RWPE1 (cell line): Measurements from ENCODE around the gene ZNF385B.

Experiments
- CTCF ChIA-PET: fragments of 350-600 bp; sonication (Branson Sonifier 250); formaldehyde crosslinking; extraction: SDS; loops from one replicate; lab custom pipeline; 2021; lab: Yijun Ruan, JAX
- POLR2A ChIA-PET: fragments of 400-600 bp; formaldehyde crosslinking; extraction: SDS; loops from one replicate; lab custom pipeline; 2020; ENCODE audit warnings: antibody characterized with exemption; ENCODE audit not compliant: low non-redundant PET; lab: Yijun Ruan, JAX
- DNase-seq: peaks from one replicate; pipeline ENCODE4 v3.0.0; 2012; ENCODE audit warnings: low spot score
- H3K27ac ChIP-seq: fragments of 450-650 bp; 2 replicates; pipeline ENCODE4 v1.5.1; 2017
- CTCF ChIP-seq: fragments of 450-650 bp; conservative IDR thresholded peaks from 2 replicates; pipeline ENCODE4 v1.5.1; 2017; ENCODE audit warnings: low read depth, mild to moderate bottlenecking

The ZNF385B gene

GRCh38 chr2:179771791-179772190 is 89.6 kb downstream of the ZNF385B start:
- no peak overlapping the region for H3K27ac ChIP-seq
- ChIA-PET CTCF (no interaction called here), POLR2A (no interaction called here)
- no peak for DNase-seq
- TF ChIP-seq CTCF = no peak

GRCh38 chr2:179770029-179770428 is 91.4 kb downstream of the ZNF385B start:
- H3K27ac ChIP-seq = no peak overlapping the region
- ChIA-PET POLR2A (no interaction called here), CTCF (no interaction called here)
- no peak for DNase-seq
- TF ChIP-seq CTCF = no peak

- TF ChIP-seq CTCF = no peak
- H3K27ac ChIP-seq = no peak overlapping the region
- ChIA-PET CTCF (interaction anchor here (0.6 to 0.7 kb wide), 2 partner anchors 631 to 1541 kb away, joined by 3 to 4 read pairs; no protein-coding TSS in a partner anchor), POLR2A (no interaction called here)
- no peak for DNase-seq
Measured at GRCh38 chr2:179769323-179769722, 92.1 kb downstream of the ZNF385B start.

- TF ChIP-seq CTCF = no peak
- CTCF ChIA-PET = interaction anchor here (0.6 to 1.1 kb wide), 3 partner anchors 358 to 1232 kb away, joined by 3 to 4 read pairs (median 3); no protein-coding TSS in a partner anchor
- no peak overlapping the region for H3K27ac ChIP-seq
- POLR2A ChIA-PET = no interaction called here
- no peak for DNase-seq
Measured at GRCh38 chr2:179768765-179769164, 92.6 kb downstream of the ZNF385B start.

GRCh38 chr2:179765666-179766065 is 95.7 kb downstream of the ZNF385B start:
- ChIA-PET POLR2A (no interaction called here), CTCF (no interaction called here)
- H3K27ac ChIP-seq = no peak overlapping the region
- no peak for DNase-seq
- no peak for TF ChIP-seq CTCF

GRCh38 chr2:179764710-179765109 is 96.7 kb downstream of the ZNF385B start:
- no peak overlapping the region for H3K27ac ChIP-seq
- CTCF ChIA-PET = no interaction called here
- TF ChIP-seq CTCF = no peak
- POLR2A ChIA-PET = no interaction called here
- no peak for DNase-seq
